Peyer's patch (tissue), 4 donors: ENCODE results near the gene SLC13A5. TPM values are rescaled to one million over a fixed set of nuclear protein-coding genes. Genes with fewer than 3 reads are reported as not detected.
A peak's percentile ranks its signal among the peaks of the same experiment; 100 is the strongest.
"Not testable (repeated sequence)": the region's sequence is repeated elsewhere in the genome, so short reads cannot be mapped to it uniquely, and the experiment has no call there.

ENCODE experiments used
- DNase-seq, 3 donors: peaks; one replicate each; pipeline ENCODE4 v3.0.0-alpha.2; 2017 to 2019
- H3K27ac ChIP-seq, 4 donors: fragments of 200-600 bp; sonication (generic); one replicate each; pipeline ENCODE4 v1.5.1; 2016 to 2019
- H3K27me3 ChIP-seq, 2 donors: fragments of 200-600 bp; sonication (generic); one replicate each; pipeline ENCODE4 v1.5.1; 2019
- H3K36me3 ChIP-seq, 3 donors: fragments of 200-600 bp; sonication (generic); one replicate each; pipeline ENCODE4 v1.5.1; 2016 to 2019
- H3K4me1 ChIP-seq, 4 donors: fragments of 200-600 bp; sonication (generic); one replicate each; pipeline ENCODE4 v1.5.1; 2016 to 2019
- H3K4me3 ChIP-seq, 4 donors: fragments of 200-600 bp; sonication (generic); 1 replicate in 3 of 4; 2 replicates in 1 of 4; pipeline ENCODE4 v1.5.1; 2016 to 2019; ENCODE audit warnings: mild to moderate bottlenecking in 1 of 4
- H3K9me3 ChIP-seq, 4 donors: fragments of 200-600 bp; sonication (generic); one replicate each; pipeline ENCODE4 v1.5.1; 2016 to 2019; ENCODE audit warnings: mild to moderate bottlenecking in 1 of 4
- CTCF ChIP-seq, 6 experiments: fragments of 450-650 bp in 4 of 6; fragments of 200-600 bp in 2 of 6; sonication (generic) in 1 of 6; IDR thresholded peaks; one replicate each; pipeline ENCODE4 v1.5.1; 2017 to 2019; ENCODE audit warnings: antibody characterized with exemption in 6 of 6, mild to moderate bottlenecking in 3 of 6, moderate library complexity in 1 of 6
- POLR2A ChIP-seq, 2 donors: fragments of 450-650 bp; IDR thresholded peaks; one replicate each; pipeline ENCODE4 v1.5.1; 2017; ENCODE audit warnings: antibody characterized with exemption in 2 of 2, mild to moderate bottlenecking in 2 of 2, moderate library complexity in 2 of 2
- total RNA-seq, 4 donors: library from RNA; depleted of rRNA; stranded (reverse); fragments of >200 nt; gene quantifications; one replicate each; pipeline ENCODE4 v1.1.0, GENCODE V29; 2016

SLC13A5 gene
- total RNA-seq, 4 donors from 2014 or later = not detected

- no peaks in the 10 kb centered on the region for H3K36me3 ChIP-seq
- H3K4me1 ChIP-seq = no peaks in the 10 kb centered on the region
- no peaks in the 10 kb centered on the region for H3K27me3 ChIP-seq
- no peak for TF ChIP-seq POLR2A (IDR thresholded peaks at IDR 0.05)
- peak; percentile 72 to 88 (median 86) for TF ChIP-seq CTCF (IDR thresholded peaks at IDR 0.05)
- H3K27ac ChIP-seq = no peak overlapping the region
- H3K4me3 ChIP-seq = no peak overlapping the region
- peak; percentile 58 to 80 (median 63) for DNase-seq
- H3K9me3 ChIP-seq = no peaks in the 10 kb centered on the region
Observed at GRCh38 chr17:6666077-6666521, 47.1 kb downstream of the SLC13A5 start.

- H3K27me3 ChIP-seq = not testable (repeated sequence)
Observed at GRCh38 chr17:6663200-6663599, 50.0 kb downstream of the SLC13A5 start.

DNA sequence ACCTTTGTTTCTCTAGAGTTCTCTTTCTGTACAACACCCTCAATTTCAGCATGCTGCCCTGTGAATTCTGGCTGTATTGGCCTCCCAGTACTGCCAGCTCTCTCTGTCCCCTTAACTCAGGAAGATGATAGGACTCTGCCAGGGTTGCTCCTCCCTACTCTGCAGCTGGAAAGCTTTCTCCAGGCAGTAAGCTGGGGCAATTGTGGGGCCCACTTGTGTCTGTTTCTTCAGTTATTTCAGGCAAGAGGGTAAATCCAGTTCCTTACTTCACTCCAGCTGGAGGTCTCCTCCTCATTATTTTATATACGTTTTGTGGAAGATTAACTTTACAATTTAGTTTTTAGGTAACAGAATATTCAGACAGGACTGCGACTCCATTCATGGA is 51.7 kb downstream of the SLC13A5 start:
- Histone ChIP-seq H3K9me3 (no peaks in the 10 kb centered on the region), H3K36me3 (no peaks in the 10 kb centered on the region), H3K4me1 (peaks cover 0 to 5% (median 0%) of the 10 kb centered on the region in 4 donors), H3K27me3 (no peaks in the 10 kb centered on the region), H3K27ac (peak overlapping the region in 1 of 4 donors; percentile 70), H3K4me3 (no peak overlapping the region)
- no peak for DNase-seq
- no peak for TF ChIP-seq CTCF (IDR thresholded peaks at IDR 0.05)
- no peak for TF ChIP-seq POLR2A (IDR thresholded peaks at IDR 0.05)

More at GRCh38 chr17:6663200-6663599, 50.0 kb downstream of the SLC13A5 start:
- H3K4me1 ChIP-seq, H3K36me3 ChIP-seq, H3K9me3 ChIP-seq, H3K27ac ChIP-seq, H3K4me3 ChIP-seq, DNase-seq: not testable (repeated sequence)

- H3K4me3 ChIP-seq = peak overlapping the region in 1 of 4 donors; percentile 15
- DNase-seq = peak in 2 of 3 donors; percentile 63 to 66
- H3K4me1 ChIP-seq = peaks cover 0 to 5% (median 0%) of the 10 kb centered on the region in 4 donors
- peak overlapping the region in 1 of 4 donors; percentile 70 for H3K27ac ChIP-seq
- TF ChIP-seq POLR2A (IDR thresholded peaks at IDR 0.05) (no peak), CTCF (IDR thresholded peaks at IDR 0.05) (no peak)
- no peaks in the 10 kb centered on the region for H3K36me3 ChIP-seq
- H3K27me3 ChIP-seq = no peaks in the 10 kb centered on the region
- H3K9me3 ChIP-seq = no peaks in the 10 kb centered on the region
Observed at GRCh38 chr17:6660805-6661463, 52.2 kb downstream of the SLC13A5 start.

- DNase-seq = no peak
- Histone ChIP-seq H3K4me3 (no peak overlapping the region), H3K9me3 (no peaks in the 10 kb centered on the region), H3K4me1 (peaks cover 0 to 5% (median 3%) of the 10 kb centered on the region in 4 donors), H3K27me3 (no peaks in the 10 kb centered on the region), H3K36me3 (no peaks in the 10 kb centered on the region), H3K27ac (peak overlapping the region in 1 of 4 donors; percentile 70)
- TF ChIP-seq CTCF (IDR thresholded peaks at IDR 0.05) = no peak
- no peak for TF ChIP-seq POLR2A (IDR thresholded peaks at IDR 0.05)
Observed at GRCh38 chr17:6660101-6660500, 53.1 kb downstream of the SLC13A5 start.

- Histone ChIP-seq H3K27ac (peak overlapping the region in 1 of 4 donors; percentile 65), H3K4me1 (peaks cover 0 to 14% (median 3%) of the 10 kb centered on the region in 4 donors)
- not testable (repeated sequence) for DNase-seq, H3K9me3 ChIP-seq, H3K27me3 ChIP-seq, H3K4me3 ChIP-seq, H3K36me3 ChIP-seq
Observed at GRCh38 chr17:6658411-6658810, 54.8 kb downstream of the SLC13A5 start.
